ENCODE measurements around the gene MLST8.

Gene MLST8

GRCh38 chr16:2205104-2205966 lies at the start of gene MLST8:
TSS of gene MLST8 (plus strand) at chr16:2205454. CDS start at chr16:2206086, 632 bp downstream.
- DNase-seq (ENCODE audit: low read depth in 2 of 2) = peak; percentile 81 to 87

GRCh38 chr16:2155977-2156848 lies 49.0 kb upstream of the MLST8 start:
- no peak for DNase-seq (ENCODE audit: low read depth in 2 of 2)

GRCh38 chr16:2156849-2157224 lies 48.4 kb upstream of the MLST8 start:
- no peak for DNase-seq (ENCODE audit: low read depth in 2 of 2)

GRCh38 chr16:2157480-2158261 lies 47.6 kb upstream of the MLST8 start:
- DNase-seq (ENCODE audit: low read depth in 2 of 2) = no peak

- DNase-seq (ENCODE audit: low read depth in 2 of 2) = no peak
Measured at GRCh38 chr16:2158262-2158638, 47.0 kb upstream of the MLST8 start.

- DNase-seq (ENCODE audit: low read depth in 2 of 2) = no peak
Measured at GRCh38 chr16:2159175-2159838, 45.9 kb upstream of the MLST8 start.

GRCh38 chr16:2160915-2161551 lies 44.2 kb upstream of the MLST8 start:
- no peak for DNase-seq (ENCODE audit: low read depth in 2 of 2)

- DNase-seq (ENCODE audit: low read depth in 2 of 2) = no peak
Measured at GRCh38 chr16:2161911-2162310, 43.3 kb upstream of the MLST8 start.

GRCh38 chr16:2162676-2163118 lies 42.6 kb upstream of the MLST8 start:
- DNase-seq (ENCODE audit: low read depth in 2 of 2) = no peak

GRCh38 chr16:2163211-2163881 lies 41.9 kb upstream of the MLST8 start:
- DNase-seq (ENCODE audit: low read depth in 2 of 2) = no peak

GRCh38 chr16:2165861-2166260 lies 39.4 kb upstream of the MLST8 start:
- DNase-seq (ENCODE audit: low read depth in 2 of 2) = no peak

GRCh38 chr16:2166263-2167067 lies 38.8 kb upstream of the MLST8 start:
- no peak for DNase-seq (ENCODE audit: low read depth in 2 of 2)

- DNase-seq (ENCODE audit: low read depth in 2 of 2) = no peak
Measured at GRCh38 chr16:2167068-2167638, 38.1 kb upstream of the MLST8 start.

- no peak for DNase-seq (ENCODE audit: low read depth in 2 of 2)
Measured at GRCh38 chr16:2170080-2170479, 35.2 kb upstream of the MLST8 start.

- DNase-seq (ENCODE audit: low read depth in 2 of 2) = no peak
Measured at GRCh38 chr16:2170587-2171435, 34.4 kb upstream of the MLST8 start.

- no peak for DNase-seq (ENCODE audit: low read depth in 2 of 2)
Measured at GRCh38 chr16:2171601-2172178, 33.6 kb upstream of the MLST8 start.

- no peak for DNase-seq (ENCODE audit: low read depth in 2 of 2)
Measured at GRCh38 chr16:2172688-2173335, 32.4 kb upstream of the MLST8 start.
